Measurements from ENCODE around the gene SYCE3.
"Not testable (repeated sequence)": the region's sequence is repeated elsewhere in the genome, so short reads cannot be mapped to it uniquely, and the experiment has no call there.

The SYCE3 gene

GRCh38 chr22:50562523-50563412 lies at the start of gene SYCE3:
TSS of gene SYCE3 (minus strand) at chr22:50562919. CDS start at chr22:50556405, 6,514 bp downstream.
- peak; percentile 42 for DNase-seq (ENCODE audit: low read depth)

GRCh38 chr22:50612168-50612527 lies 49.4 kb upstream of the SYCE3 start:
- no peak for DNase-seq (ENCODE audit: low read depth)

GRCh38 chr22:50611341-50612060 lies 48.8 kb upstream of the SYCE3 start:
- DNase-seq (ENCODE audit: low read depth), result no peak

GRCh38 chr22:50610581-50610980 lies 47.9 kb upstream of the SYCE3 start:
- DNase-seq (ENCODE audit: low read depth), result no peak

- DNase-seq (ENCODE audit: low read depth), result no peak
Observed at GRCh38 chr22:50610041-50610451, 47.3 kb upstream of the SYCE3 start.

GRCh38 chr22:50609599-50609998 lies 46.9 kb upstream of the SYCE3 start:
- DNase-seq (ENCODE audit: low read depth), result no peak

- no peak for DNase-seq (ENCODE audit: low read depth)
Observed at GRCh38 chr22:50608996-50609395, 46.3 kb upstream of the SYCE3 start.

GRCh38 chr22:50608058-50608840 lies 45.5 kb upstream of the SYCE3 start:
- DNase-seq (ENCODE audit: low read depth), result not testable (repeated sequence)

- no peak for DNase-seq (ENCODE audit: low read depth)
Observed at GRCh38 chr22:50607659-50608020, 44.9 kb upstream of the SYCE3 start.

GRCh38 chr22:50606946-50607658 lies 44.4 kb upstream of the SYCE3 start:
- DNase-seq (ENCODE audit: low read depth), result no peak

- DNase-seq (ENCODE audit: low read depth), result no peak
Observed at GRCh38 chr22:50606165-50606945, 43.6 kb upstream of the SYCE3 start.

- DNase-seq (ENCODE audit: low read depth), result no peak
Observed at GRCh38 chr22:50605613-50606074, 42.9 kb upstream of the SYCE3 start.

- no peak for DNase-seq (ENCODE audit: low read depth)
Observed at GRCh38 chr22:50605002-50605612, 42.4 kb upstream of the SYCE3 start.

- no peak for DNase-seq (ENCODE audit: low read depth)
Observed at GRCh38 chr22:50604256-50605001, 41.7 kb upstream of the SYCE3 start.

- no peak for DNase-seq (ENCODE audit: low read depth)
Observed at GRCh38 chr22:50603511-50604255, 41.0 kb upstream of the SYCE3 start.

GRCh38 chr22:50602338-50602700 lies 39.6 kb upstream of the SYCE3 start:
- DNase-seq (ENCODE audit: low read depth), result no peak

GRCh38 chr22:50601669-50602337 lies 39.1 kb upstream of the SYCE3 start:
- DNase-seq (ENCODE audit: low read depth), result no peak

GRCh38 chr22:50600967-50601668 lies 38.4 kb upstream of the SYCE3 start:
- no peak for DNase-seq (ENCODE audit: low read depth)

Data from GM04503 (cell line).